HepG2 (cell line): Measurements from ENCODE around the gene PSEN1. TPM values are rescaled to one million over a fixed set of nuclear protein-coding genes. Genes with fewer than 3 reads are reported as not detected.

Experiments
- ATAC-seq: fragments of 200-7000 bp; cut with Tn5 transposase; 3 replicates; pipeline ENCODE4 v1.9.1; 2020; ENCODE audit warnings: mild to moderate bottlenecking, moderate library complexity
- BruUV-seq: library from RNA; stranded (reverse); fragments of 400-500 nt; replicated peaks from 2 replicates; lab custom pipeline; 2021; lab: Mats Ljungman, UMichigan
- CTCF ChIA-PET: fragments of 300-600 bp; formaldehyde crosslinking; extraction: SDS; loops from one replicate; lab custom pipeline; 2021; ENCODE audit warnings: low total read pairs, inconsistent platforms, low intra/inter-chr PET ratio; lab: Yijun Ruan, JAX
- POLR2A ChIA-PET: fragments of 350-600 bp; sonication (Branson Sonifier 250); formaldehyde crosslinking; loops from one replicate; lab custom pipeline; 2020; ENCODE audit warnings: antibody characterized with exemption, inconsistent platforms; lab: Yijun Ruan, JAX
- DNase-seq: peaks from one replicate; pipeline ENCODE4 v3.0.0-alpha.2; 2015; ENCODE audit warnings: low spot score
- FAIRE-seq: peaks from 3 replicates; lab custom pipeline; 2011; peaks lifted over from hg19 to GRCh38; lab: Jason Lieb, UNC
- H2AFZ ChIP-seq: one replicate; pipeline ENCODE4 v1.6.1; 2011; ENCODE audit warnings: low read length, inconsistent platforms
- H3K27ac ChIP-seq: fragments of 300-600 bp; 3 replicates; pipeline ENCODE4 v1.8.0; 2011; ENCODE audit warnings: mixed run types, mild to moderate bottlenecking, mixed read lengths, low read length, inconsistent platforms; ENCODE audit not compliant: insufficient read depth; ENCODE audit errors: extremely low read length
- H3K27me3 ChIP-seq, 2 experiments: fragments of 200-600 bp in 1 of 2; 2 replicates in 1 of 2; 3 replicates in 1 of 2; pipeline versions ENCODE4 v1.6.0 to v1.8.0; 2011; ENCODE audit warnings: low read length in 2 of 2, mild to moderate bottlenecking in 2 of 2, moderate library complexity in 2 of 2, inconsistent platforms in 1 of 2; ENCODE audit not compliant: insufficient read depth in 2 of 2, control insufficient read depth in 1 of 2
- H3K36me3 ChIP-seq, 2 experiments: fragments of 200-600 bp in 1 of 2; replicated peaks in 1 of 2; 2 replicates in 1 of 2; 3 replicates in 1 of 2; pipeline versions ENCODE4 v1.5.1 to v1.8.0; 2011; ENCODE audit warnings: low read length in 2 of 2, inconsistent platforms in 1 of 2; ENCODE audit not compliant: insufficient read depth in 2 of 2, control insufficient read depth in 1 of 2
- H3K4me1 ChIP-seq: 2 replicates; pipeline ENCODE4 v1.5.1; 2012; ENCODE audit warnings: low read length, inconsistent platforms; ENCODE audit not compliant: insufficient read depth
- H3K4me2 ChIP-seq: 2 replicates; pipeline ENCODE4 v1.6.0; 2011; ENCODE audit warnings: low read depth, low read length, inconsistent platforms
- H3K4me3 ChIP-seq, 3 experiments: fragments of 200-600 bp in 1 of 3; sonication (generic), shearing (Covaris generic) in 1 of 3; replicated peaks in 1 of 3; 2 replicates each; pipeline ENCODE4 v1.5.1; 2011 to 2016; ENCODE audit warnings: low read length in 3 of 3, inconsistent platforms in 2 of 3, low read depth in 2 of 3, mild to moderate bottlenecking in 2 of 3, control low read depth in 1 of 3, mixed read lengths in 1 of 3; ENCODE audit not compliant: insufficient read depth in 1 of 3
- H3K79me2 ChIP-seq: one replicate; pipeline ENCODE4 v1.6.1; 2011; ENCODE audit warnings: low read length, inconsistent platforms; ENCODE audit not compliant: insufficient read depth
- H3K9ac ChIP-seq: 2 replicates; pipeline ENCODE4 v1.6.0; 2011; ENCODE audit warnings: mild to moderate bottlenecking, low read depth, low read length, inconsistent platforms; ENCODE audit not compliant: insufficient read depth
- H3K9me3 ChIP-seq: 2 replicates; pipeline ENCODE4 v1.5.1; 2012; ENCODE audit warnings: mild to moderate bottlenecking, low read length
- H4K20me1 ChIP-seq: 2 replicates; pipeline ENCODE4 v1.6.0; 2011; ENCODE audit warnings: inconsistent platforms, mild to moderate bottlenecking, low read length, moderate library complexity; ENCODE audit not compliant: insufficient read depth
- CCDC6 ChIP-seq: sonication (generic); formaldehyde crosslinking; IDR thresholded peaks from 2 replicates; pipeline ENCODE4 v1.8.1; 2022; ENCODE audit warnings: mild to moderate bottlenecking, missing genetic modification reagents, moderate library complexity
- CENPBD1 ChIP-seq: sonication (generic); formaldehyde crosslinking; IDR thresholded peaks from 2 replicates; pipeline ENCODE4 v1.8.0; 2022; ENCODE audit warnings: missing genetic modification reagents, low read depth, mild to moderate bottlenecking, borderline replicate concordance
- CHD4 ChIP-seq: fragments of 200-600 bp; sonication (generic); IDR thresholded peaks from 2 replicates; pipeline ENCODE4 v1.7.0; 2017; ENCODE audit warnings: mild to moderate bottlenecking, low read length, borderline replicate concordance
- CREBL2 ChIP-seq: sonication (generic); formaldehyde crosslinking; IDR thresholded peaks from 2 replicates; pipeline ENCODE4 v1.8.1; 2023; ENCODE audit warnings: missing genetic modification reagents, mild to moderate bottlenecking, borderline replicate concordance
- MBD4 ChIP-seq: IDR thresholded peaks from 2 replicates; pipeline ENCODE4 v1.6.1; 2012; ENCODE audit warnings: low read length, inconsistent platforms, borderline replicate concordance
- TFDP2 ChIP-seq: sonication (generic); formaldehyde crosslinking; IDR thresholded peaks from 2 replicates; pipeline ENCODE4 v1.4.0; 2020; ENCODE audit warnings: missing genetic modification reagents
- THAP9 ChIP-seq: sonication (generic); formaldehyde crosslinking; IDR thresholded peaks from 2 replicates; pipeline ENCODE4; 2020; ENCODE audit warnings: missing genetic modification reagents, mild to moderate bottlenecking, borderline replicate concordance
- ZNF607 ChIP-seq: sonication (generic); formaldehyde crosslinking; IDR thresholded peaks from 2 replicates; pipeline ENCODE4 v1.5.1; 2020; ENCODE audit warnings: missing genetic modification reagents, mild to moderate bottlenecking, borderline replicate concordance
- WGBS: methylation state at CpG from one replicate; pipeline ENCODE4 v1.1.6; 2017; ENCODE audit warnings: low lambda C conversion rate; 5-methylcytosine and 5-hydroxymethylcytosine counted together
- in situ Hi-C: cut with HindIII; loops from 2 replicates; pipeline ENCODE4 v1.10.0; 2017; ENCODE audit warnings: low pct_unique_long_range_greater_than_20kb; ENCODE audit not compliant: extremely low pct_ligation_motif_present
- intact Hi-C: fragments of 100-400 bp; cut with micrococcal nuclease; formaldehyde crosslinking; loops from one replicate; pipeline ENCODE4 v1.10.0; 2022; ENCODE audit not compliant: unreplicated experiment
- polyA plus RNA-seq, 8 experiments: library from polyadenylated mRNA; depleted of rRNA in 3 of 8; stranded (reverse) in 7 of 8; unstranded in 1 of 8; fragments of >200 nt; fragmentation: Illumina TruSeq in 4 of 8; extraction: Trizol in 4 of 8; gene quantifications; 2 replicates each; pipeline versions ENCODE4 v1.2.1 to v1.2.3, GENCODE V29; 2011 to 2016; ENCODE audit warnings: low read depth in 4 of 8, missing spikeins in 1 of 8, mixed read lengths in 1 of 8; ENCODE audit not compliant: insufficient read depth in 1 of 8
- total RNA-seq, 5 experiments: library from RNA; depleted of rRNA; stranded (reverse); fragments of >200 nt; fragmentation: Illumina TruSeq; extraction: Trizol; gene quantifications; 2 replicates each; pipeline ENCODE4 v1.2.3, GENCODE V29; 2016; ENCODE audit warnings: low read depth in 1 of 5

PSEN1 gene
- total and polyA plus RNA-seq, 2 of the 13 experiments (the other 11 are each of a cell fraction or from before 2014, with no cell fraction given), result 12.5 to 26.6 TPM

GRCh38 chr14:73209953-73210352 lies 73.6 kb downstream of the PSEN1 start (continued):
- TF ChIP-seq ZNF607, result no peak
- TF ChIP-seq CHD4, result no peak
- no peak for TF ChIP-seq CENPBD1
- TF ChIP-seq THAP9 (CRISPR knock-in tag), result no peak
- no peak for TF ChIP-seq CREBL2 (CRISPR knock-in tag)
- TF ChIP-seq, all 625 proteins: peak for 0

GRCh38 chr14:73211251-73212040 lies 75.1 kb downstream of the PSEN1 start:
- ATAC-seq, result no peak
- POLR2A ChIA-PET, result no interaction called here
- no peak overlapping the region for H3K4me3 ChIP-seq
- H3K79me2 ChIP-seq, result no peaks in the 10 kb centered on the region
- peaks cover 22 to 43% of the 10 kb centered on the region in 2 experiments; a peak in 4 of 5 replicates for H3K36me3 ChIP-seq
- no peaks in the 10 kb centered on the region for H3K9me3 ChIP-seq
- no peak overlapping the region for H2AFZ ChIP-seq
- in situ Hi-C loops, result no loop called here
- BruUV-seq, result no TSS peak
- CTCF ChIA-PET, result no interaction called here
- H3K9ac ChIP-seq, result no peak overlapping the region
- H3K27ac ChIP-seq, result no peak overlapping the region
- no peak for FAIRE-seq
- peak; percentile 17 for DNase-seq
- H3K4me2 ChIP-seq, result no peak overlapping the region
- whole genome bisulfite sequencing, result 77% methylated on average over 7 of the region's 7 CpGs
- H4K20me1 ChIP-seq, result no peaks in the 10 kb centered on the region
- TF ChIP-seq CCDC6 (no peak), MBD4 (no peak), TFDP2 (CRISPR knock-in tag) (no peak)
- TF ChIP-seq, all 625 proteins: peak for 0
- intact Hi-C loops, result no loop called here
- Histone ChIP-seq H3K4me1 (peaks cover 8% of the 10 kb centered on the region), H3K27me3 (no peaks in the 10 kb centered on the region)
